Skeletal muscle tissue (tissue), 4 donors: ENCODE results near the gene CPLX1. TPM values are rescaled to one million over a fixed set of nuclear protein-coding genes. Genes with fewer than 3 reads are reported as not detected.

ENCODE experiments used
- H3K27ac ChIP-seq: one replicate; pipeline ENCODE4 v1.7.0; 2013; ENCODE audit warnings: mild to moderate bottlenecking, low read depth, low read length, inconsistent platforms
- H3K27me3 ChIP-seq, 3 donors: one replicate each; pipeline ENCODE4 v1.7.0; 2013; ENCODE audit warnings: low read length in 3 of 3; ENCODE audit not compliant: control insufficient read depth in 3 of 3, insufficient read depth in 3 of 3
- H3K36me3 ChIP-seq, 3 donors: one replicate each; pipeline ENCODE4 v1.7.0; 2013; ENCODE audit warnings: low read length in 3 of 3; ENCODE audit not compliant: control insufficient read depth in 3 of 3, insufficient read depth in 3 of 3
- H3K4me1 ChIP-seq, 3 donors: one replicate each; pipeline ENCODE4 v1.7.0; 2013; ENCODE audit warnings: low read length in 3 of 3, mild to moderate bottlenecking in 3 of 3; ENCODE audit not compliant: control insufficient read depth in 3 of 3, insufficient read depth in 3 of 3
- H3K4me3 ChIP-seq, 3 donors: one replicate each; pipeline ENCODE4 v1.7.0; 2013; ENCODE audit warnings: low read length in 3 of 3
- H3K9ac ChIP-seq, 3 donors: one replicate each; pipeline ENCODE4 v1.7.0; 2013; ENCODE audit warnings: low read length in 3 of 3, mild to moderate bottlenecking in 3 of 3, moderate library complexity in 2 of 3, low read depth in 1 of 3
- H3K9me3 ChIP-seq, 3 donors: one replicate each; pipeline ENCODE4 v1.7.0; 2013; ENCODE audit warnings: low read length in 3 of 3; ENCODE audit not compliant: control insufficient read depth in 3 of 3
- total RNA-seq: library from RNA; depleted of rRNA; stranded (reverse); fragments of >200 nt; gene quantifications from one replicate; pipeline ENCODE4 v1.2.3, GENCODE V29; 2014
- donor health status: Osteomylitis.

The CPLX1 gene
- total RNA-seq, 1 donor from 2014 or later: not detected

- H3K36me3 ChIP-seq: peaks cover 61 to 79% (median 68%) of the 10 kb centered on the region in 3 donors
- H3K9me3 ChIP-seq: peaks cover 0 to 3% (median 0%) of the 10 kb centered on the region in 3 donors
- no peaks in the 10 kb centered on the region for H3K4me1 ChIP-seq
- H3K4me3 ChIP-seq: no peak overlapping the region
- H3K27ac ChIP-seq: no peak overlapping the region
- no peaks in the 10 kb centered on the region for H3K27me3 ChIP-seq
- no peak overlapping the region for H3K9ac ChIP-seq
Measured at GRCh38 chr4:866761-867390, 40.9 kb upstream of the CPLX1 start.

- no peaks in the 10 kb centered on the region for H3K4me1 ChIP-seq
- H3K9me3 ChIP-seq: peaks cover 0 to 3% (median 0%) of the 10 kb centered on the region in 3 donors
- H3K27ac ChIP-seq: no peak overlapping the region
- H3K4me3 ChIP-seq: no peak overlapping the region
- no peaks in the 10 kb centered on the region for H3K27me3 ChIP-seq
- H3K9ac ChIP-seq: no peak overlapping the region
- H3K36me3 ChIP-seq: peaks cover 66 to 84% (median 71%) of the 10 kb centered on the region in 3 donors
Measured at GRCh38 chr4:866068-866760, 40.3 kb upstream of the CPLX1 start.

DNA sequence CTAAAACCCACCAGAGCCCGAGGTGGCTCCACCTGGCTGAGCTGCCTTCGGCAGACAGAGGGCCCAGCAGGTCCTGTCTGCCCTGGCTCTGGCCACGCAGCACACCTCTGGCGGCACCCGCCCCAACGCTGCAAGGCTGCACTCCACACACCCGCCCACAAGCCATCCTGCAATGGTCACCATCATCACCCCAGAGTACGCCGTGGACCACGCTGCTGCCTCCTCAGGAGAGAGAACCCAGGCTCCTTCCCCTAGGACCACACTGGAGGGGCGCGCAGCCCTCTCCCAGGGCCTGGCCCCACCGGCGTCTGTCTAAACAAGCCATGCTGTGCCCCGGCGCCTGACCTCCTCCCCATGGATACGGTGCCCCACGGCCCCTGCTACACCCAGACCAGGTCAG lies 39.6 kb upstream of the CPLX1 start:
- Histone ChIP-seq H3K4me1 (no peaks in the 10 kb centered on the region), H3K9me3 (peaks cover 0 to 3% (median 0%) of the 10 kb centered on the region in 3 donors), H3K9ac (no peak overlapping the region), H3K4me3 (no peak overlapping the region), H3K27me3 (no peaks in the 10 kb centered on the region), H3K36me3 (peaks cover 71 to 90% (median 77%) of the 10 kb centered on the region in 3 donors), H3K27ac (no peak overlapping the region)

DNA sequence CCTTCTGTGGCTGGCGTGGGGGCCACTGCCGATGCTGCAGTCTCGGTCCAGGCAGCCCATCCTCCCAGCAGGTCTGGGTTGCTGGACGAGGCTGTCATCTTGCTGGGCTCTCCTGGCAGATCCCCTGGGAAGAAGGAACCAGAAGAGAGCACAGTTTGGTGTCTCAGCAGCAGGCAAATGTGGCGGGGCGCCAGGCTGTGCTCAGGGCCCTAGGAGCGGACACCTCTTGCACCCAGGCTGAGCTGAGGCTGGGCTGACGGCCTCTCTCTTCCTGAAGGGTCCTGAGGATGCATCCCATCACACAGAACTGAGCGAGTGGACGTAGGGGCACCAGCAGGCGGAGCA lies 39.2 kb upstream of the CPLX1 start:
- Histone ChIP-seq H3K27ac (no peak overlapping the region), H3K27me3 (no peaks in the 10 kb centered on the region), H3K9ac (no peak overlapping the region), H3K4me3 (no peak overlapping the region), H3K9me3 (peaks cover 0 to 3% (median 0%) of the 10 kb centered on the region in 3 donors), H3K4me1 (no peaks in the 10 kb centered on the region), H3K36me3 (peaks cover 68 to 87% (median 74%) of the 10 kb centered on the region in 3 donors)

DNA sequence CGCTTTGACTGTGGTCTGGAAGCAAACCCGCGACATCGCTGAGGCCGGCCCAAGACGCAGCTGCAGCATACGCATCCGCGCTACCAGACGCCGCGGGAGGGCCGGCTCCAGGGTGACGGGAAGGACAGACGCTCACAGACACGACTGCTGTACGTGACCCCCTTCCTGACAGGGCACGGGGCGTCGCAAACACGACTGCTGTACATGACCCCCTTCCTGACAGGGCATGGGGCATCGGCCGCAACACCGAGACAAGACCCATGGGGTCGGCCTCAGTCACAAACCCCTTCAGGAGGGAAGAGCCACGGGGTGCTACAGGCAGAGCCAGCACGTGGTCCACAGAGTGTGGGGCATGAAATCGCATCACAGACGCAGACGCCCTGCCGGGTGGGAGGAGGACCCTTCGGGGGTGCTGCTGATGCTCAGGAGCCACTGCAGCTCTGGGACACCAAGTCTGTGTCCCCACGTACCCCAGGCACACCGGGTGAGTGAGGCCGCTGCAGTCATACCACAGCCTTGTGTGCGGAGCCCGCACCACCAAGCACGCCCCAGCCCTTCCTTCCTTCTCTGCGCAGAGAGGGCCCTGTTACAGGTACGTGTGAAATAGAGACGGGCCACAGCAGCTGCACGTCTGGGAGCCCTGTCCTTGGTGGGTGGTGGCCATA lies 38.7 kb upstream of the CPLX1 start:
- no peaks in the 10 kb centered on the region for H3K27me3 ChIP-seq
- H3K4me1 ChIP-seq: no peaks in the 10 kb centered on the region
- H3K36me3 ChIP-seq: peaks cover 66 to 84% (median 70%) of the 10 kb centered on the region in 3 donors
- H3K4me3 ChIP-seq: no peak overlapping the region
- no peak overlapping the region for H3K9ac ChIP-seq
- H3K27ac ChIP-seq: no peak overlapping the region
- H3K9me3 ChIP-seq: no peaks in the 10 kb centered on the region

- Histone ChIP-seq H3K36me3 (peaks cover 59 to 73% (median 68%) of the 10 kb centered on the region in 3 donors), H3K4me1 (no peaks in the 10 kb centered on the region)
Measured at GRCh38 chr4:860561-860960, 34.6 kb upstream of the CPLX1 start.

DNA sequence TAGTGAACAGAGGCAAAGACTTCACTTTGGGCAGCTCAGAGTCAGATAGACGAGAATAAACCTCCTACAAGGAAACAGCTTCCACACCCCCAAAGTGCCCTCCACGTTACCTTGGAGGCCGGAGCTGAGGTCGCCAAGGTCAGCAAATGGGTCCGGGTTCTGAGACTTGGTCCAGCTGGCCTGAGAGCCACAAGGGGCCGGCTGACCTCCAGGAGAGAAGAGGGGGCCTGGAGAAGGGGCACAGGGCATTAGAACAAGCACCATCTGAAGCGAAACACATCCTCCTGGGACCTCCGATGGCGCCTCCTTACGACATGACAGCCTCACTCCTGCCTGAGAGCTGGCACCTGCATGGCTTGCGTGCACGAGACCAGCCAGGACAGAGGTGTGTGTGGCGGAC lies 33.6 kb upstream of the CPLX1 start:
- no peaks in the 10 kb centered on the region for H3K9me3 ChIP-seq
- peaks cover 56 to 62% (median 57%) of the 10 kb centered on the region in 3 donors for H3K36me3 ChIP-seq
- no peaks in the 10 kb centered on the region for H3K4me1 ChIP-seq
- H3K4me3 ChIP-seq: no peak overlapping the region
- H3K27ac ChIP-seq: no peak overlapping the region
- no peak overlapping the region for H3K9ac ChIP-seq
- H3K27me3 ChIP-seq: no peaks in the 10 kb centered on the region

More at GRCh38 chr4:860561-860960, 34.6 kb upstream of the CPLX1 start:
- Histone ChIP-seq H3K4me3 (no peak overlapping the region), H3K9ac (no peak overlapping the region), H3K27me3 (no peaks in the 10 kb centered on the region), H3K27ac (no peak overlapping the region), H3K9me3 (no peaks in the 10 kb centered on the region)

- no peaks in the 10 kb centered on the region for H3K4me1 ChIP-seq
- H3K27me3 ChIP-seq: no peaks in the 10 kb centered on the region
- no peak overlapping the region for H3K9ac ChIP-seq
- H3K36me3 ChIP-seq: peaks cover 53 to 57% (median 55%) of the 10 kb centered on the region in 3 donors
- no peak overlapping the region for H3K4me3 ChIP-seq
- no peak overlapping the region for H3K27ac ChIP-seq
- no peaks in the 10 kb centered on the region for H3K9me3 ChIP-seq
Measured at GRCh38 chr4:858831-859451, 33.0 kb upstream of the CPLX1 start.

- peaks cover 47 to 56% (median 49%) of the 10 kb centered on the region in 3 donors for H3K36me3 ChIP-seq
- no peaks in the 10 kb centered on the region for H3K9me3 ChIP-seq
- no peaks in the 10 kb centered on the region for H3K27me3 ChIP-seq
- H3K4me1 ChIP-seq: no peaks in the 10 kb centered on the region
- H3K9ac ChIP-seq: no peak overlapping the region
- H3K27ac ChIP-seq: no peak overlapping the region
- H3K4me3 ChIP-seq: no peak overlapping the region
Measured at GRCh38 chr4:858041-858481, 32.1 kb upstream of the CPLX1 start.
